Measurements from ENCODE around the gene CPM. TPM values are rescaled to one million over a fixed set of nuclear protein-coding genes. Genes with fewer than 3 reads are reported as not detected.

CPM gene
- total and polyA plus RNA-seq, 2 of the 4 experiments (the other 2 are of a cell fraction): 2.0 to 8.8 TPM

GRCh38 chr12:68970306-68970705 is 37.3 kb upstream of the CPM start:
- Histone ChIP-seq H3K23ac (ENCODE audit: low read depth, low read length) (no peak overlapping the region), H3K4me3 (ENCODE audit: insufficient read depth, low read depth, low read length) (no peak overlapping the region), H2BK15ac (ENCODE audit: low read depth, low read length) (no peak overlapping the region), H3K4me2 (ENCODE audit: low read depth, low read length) (no peak overlapping the region), H3K4me1 (ENCODE audit: control insufficient read depth, insufficient read depth, low read length) (peaks cover 4% of the 10 kb centered on the region), H3K27me3 (ENCODE audit: control insufficient read depth, insufficient read depth, low read length) (no peaks in the 10 kb centered on the region), H4K91ac (ENCODE audit: insufficient read depth, low read depth, low read length) (no peak overlapping the region), H3K36me3 (ENCODE audit: control insufficient read depth, insufficient read depth, low read length) (no peaks in the 10 kb centered on the region), H3K9me3 (ENCODE audit: control insufficient read depth, insufficient read depth, low read length) (no peaks in the 10 kb centered on the region), H3K79me1 (ENCODE audit: low read depth in 1 of 2, low read length in 2 of 2) (no peaks in the 10 kb centered on the region), H4K8ac (ENCODE audit: low read depth in 2 of 2, low read length in 2 of 2) (no peak overlapping the region), H3K27ac (ENCODE audit: insufficient read depth, low read length) (no peak overlapping the region), H3K14ac (replicated peaks; ENCODE audit: low read depth, low read length) (no peak overlapping the region), H4K5ac (ENCODE audit: low read depth, low read length) (no peak overlapping the region), H2AK9ac (replicated peaks; ENCODE audit: low read depth, low read length, poor library complexity) (no peak overlapping the region), H2BK5ac (ENCODE audit: low read depth, low read length, poor library complexity, severe bottlenecking) (no peak overlapping the region), H2AK5ac (ENCODE audit: low read depth, low read length) (no peak overlapping the region), H3K18ac (ENCODE audit: low read depth, low read length) (no peak overlapping the region; the same call in 1 of the 2 replicates), H3K4ac (ENCODE audit: low read depth, low read length) (no peak overlapping the region), H2BK20ac (ENCODE audit: low read depth, low read length) (no peak overlapping the region), H3K9ac (ENCODE audit: low read depth, low read length) (no peak overlapping the region), H3K56ac (ENCODE audit: extremely low read depth, insufficient read depth, low read length) (no peak overlapping the region), H4K20me1 (ENCODE audit: insufficient read depth, low read length) (no peaks in the 10 kb centered on the region), H2AFZ (replicated peaks; ENCODE audit: low read length, poor library complexity) (no peak overlapping the region), H2BK120ac (ENCODE audit: low read depth, low read length) (no peak overlapping the region), H3K9me1 (ENCODE audit: insufficient read depth, low read length) (no peaks in the 10 kb centered on the region)
- ATAC-seq (ENCODE audit: low read depth) (no peak), DNase-seq (no peak)
- intact Hi-C loops (cut with micrococcal nuclease) (no loop called here), dilution Hi-C loops (cut with HindIII; ENCODE audit: low sequenced_read_pairs, unreplicated experiment) (no loop called here), in situ Hi-C loops (cut with MboI; ENCODE audit: low sequenced_read_pairs) (no loop called here)
- ChIA-PET POLR2A (ENCODE audit: unreplicated experiment) (no interaction called here), CTCF (no interaction called here)
- no TSS peak for BruUV-seq (replicated peaks)
- TF ChIP-seq USF2 (IDR thresholded peaks at IDR 0.05; ENCODE audit: low read depth, low read length): no peak
- no peak for TF ChIP-seq CTCF (conservative IDR thresholded peaks at IDR 0.05; ENCODE audit: low read depth, low read length)
- no peak for TF ChIP-seq MAFK (IDR thresholded peaks at IDR 0.05; ENCODE audit: low read depth, low read length)
- no peak for TF ChIP-seq MAZ (IDR thresholded peaks at IDR 0.05; ENCODE audit: borderline replicate concordance, low read depth, low read length)
- no peak for TF ChIP-seq CHD1 (IDR thresholded peaks at IDR 0.05; ENCODE audit: low read depth, low read length)
- no peak for TF ChIP-seq SMC3 (IDR thresholded peaks at IDR 0.05; ENCODE audit: low read depth, low read length)
- no peak for TF ChIP-seq FOS (IDR thresholded peaks at IDR 0.05; ENCODE audit: low read depth, low read length)
- TF ChIP-seq ELK1 (IDR thresholded peaks at IDR 0.05; ENCODE audit: borderline replicate concordance, low read depth, low read length): no peak
- no peak for TF ChIP-seq CEBPB (IDR thresholded peaks at IDR 0.05; ENCODE audit: low read depth, low read length)
- no peak for TF ChIP-seq BHLHE40 (IDR thresholded peaks at IDR 0.05; ENCODE audit: low read depth, low read length)
- TF ChIP-seq POLR2A (IDR thresholded peaks at IDR 0.05; ENCODE audit: low read depth, low read length): no peak
- no peak for TF ChIP-seq RFX5 (IDR thresholded peaks at IDR 0.05; ENCODE audit: low read depth, low read length)
- no peak for TF ChIP-seq RCOR1 (IDR thresholded peaks at IDR 0.05; ENCODE audit: insufficient replicate concordance, low read length)
- TF ChIP-seq MXI1 (IDR thresholded peaks at IDR 0.05; ENCODE audit: borderline replicate concordance, low read depth, low read length): no peak
- no peak for TF ChIP-seq NFE2L2 (IDR thresholded peaks at IDR 0.05; ENCODE audit: low read depth, low read length)
- no peak for TF ChIP-seq RAD21 (IDR thresholded peaks at IDR 0.05; ENCODE audit: low read length)
